ENCODE results near the gene DCK. TPM values are rescaled to one million over a fixed set of nuclear protein-coding genes. Genes with fewer than 3 reads are reported as not detected.
A peak's percentile ranks its signal among the peaks of the same experiment; 100 is the strongest.
"Not testable (repeated sequence)": the region's sequence is repeated elsewhere in the genome, so short reads cannot be mapped to it uniquely, and the experiment has no call there.

DCK gene
- total RNA-seq, 2 donors from 2014 or later = 19.9 to 20.6 TPM

- Mint-ChIP-seq H3K4me3 (no peak overlapping the region), H3K36me3 (no peaks in the 10 kb centered on the region), H3K4me1 (ENCODE audit: low read depth in 2 of 2) (no peaks in the 10 kb centered on the region), H3K27ac (no peak overlapping the region), H3K27me3 (no peaks in the 10 kb centered on the region), H3K9me3 (no peaks in the 10 kb centered on the region)
- ATAC-seq = no peak
- no peak for DNase-seq (ENCODE audit: low spot score)
Measured at GRCh38 chr4:70984589-70984988, 8.9 kb upstream of the DCK start.

GRCh38 chr4:70991596-70991995 is 1.9 kb upstream of the DCK start:
- Mint-ChIP-seq H3K36me3 (peaks cover 11% of the 10 kb centered on the region), H3K27ac (no peak overlapping the region), H3K4me3 (no peak overlapping the region), H3K4me1 (ENCODE audit: low read depth in 2 of 2) (peaks cover 30 to 31% of the 10 kb centered on the region in 2 donors), H3K9me3 (no peaks in the 10 kb centered on the region), H3K27me3 (no peaks in the 10 kb centered on the region)
- DNase-seq (ENCODE audit: low spot score) (no peak), ATAC-seq (no peak)

GRCh38 chr4:70992391-70992881 is 1.0 kb upstream of the DCK start:
- Mint-ChIP-seq H3K4me3 (peak overlapping the region; percentile 99), H3K4me1 (ENCODE audit: low read depth in 2 of 2) (peaks cover 38 to 39% of the 10 kb centered on the region in 2 donors), H3K36me3 (peaks cover 11% of the 10 kb centered on the region), H3K27ac (peak overlapping the region; percentile 76 to 94), H3K27me3 (no peaks in the 10 kb centered on the region), H3K9me3 (no peaks in the 10 kb centered on the region)
- ATAC-seq (no peak), DNase-seq (ENCODE audit: low spot score) (no peak)

- H3K36me3 Mint-ChIP-seq = peaks cover 11% of the 10 kb centered on the region
- no peak for DNase-seq (ENCODE audit: low spot score)
- peak overlapping the region; percentile 76 to 94 for H3K27ac Mint-ChIP-seq
- H3K4me3 Mint-ChIP-seq = peak overlapping the region; percentile 99
- H3K4me1 Mint-ChIP-seq (ENCODE audit: low read depth in 2 of 2) = peaks cover 41% of the 10 kb centered on the region in 2 donors
- H3K9me3 Mint-ChIP-seq = no peaks in the 10 kb centered on the region
- ATAC-seq = no peak
- H3K27me3 Mint-ChIP-seq = no peaks in the 10 kb centered on the region
Measured at GRCh38 chr4:70994069-70994366, 569 bp downstream of the DCK start.

- H3K4me1 Mint-ChIP-seq (ENCODE audit: low read depth in 2 of 2) = peaks cover 45 to 47% of the 10 kb centered on the region in 2 donors
- DNase-seq (ENCODE audit: low spot score) (no peak), ATAC-seq (no peak)
- H3K9me3 Mint-ChIP-seq = no peaks in the 10 kb centered on the region
- peak overlapping the region; percentile 76 to 94 for H3K27ac Mint-ChIP-seq
- peak overlapping the region; percentile 99 for H3K4me3 Mint-ChIP-seq
- H3K36me3 Mint-ChIP-seq = peaks cover 16% of the 10 kb centered on the region
- no peaks in the 10 kb centered on the region for H3K27me3 Mint-ChIP-seq
Measured at GRCh38 chr4:70994387-70995099, 1.1 kb downstream of the DCK start.

GRCh38 chr4:70996018-70996360 is 2.5 kb downstream of the DCK start:
- DNase-seq (ENCODE audit: low spot score) (no peak), ATAC-seq (no peak)
- H3K4me3 Mint-ChIP-seq = peak overlapping the region; percentile 99
- H3K27me3 Mint-ChIP-seq = no peaks in the 10 kb centered on the region
- H3K9me3 Mint-ChIP-seq = peaks cover 4% of the 10 kb centered on the region
- peaks cover 58 to 60% of the 10 kb centered on the region in 2 donors for H3K4me1 Mint-ChIP-seq (ENCODE audit: low read depth in 2 of 2)
- H3K27ac Mint-ChIP-seq = peak overlapping the region; percentile 76 to 94
- H3K36me3 Mint-ChIP-seq = peaks cover 30% of the 10 kb centered on the region

GRCh38 chr4:70997036-70997435 is 3.6 kb downstream of the DCK start:
- DNase-seq (ENCODE audit: low spot score) (no peak), ATAC-seq (no peak)
- Mint-ChIP-seq H3K9me3 (peaks cover 10% of the 10 kb centered on the region), H3K36me3 (peaks cover 40% of the 10 kb centered on the region), H3K4me3 (peak overlapping the region; percentile 99), H3K4me1 (ENCODE audit: low read depth in 2 of 2) (peaks cover 68 to 70% of the 10 kb centered on the region in 2 donors), H3K27ac (peak overlapping the region; percentile 76 to 94), H3K27me3 (no peaks in the 10 kb centered on the region)

- Mint-ChIP-seq H3K27me3 (no peaks in the 10 kb centered on the region), H3K36me3 (peaks cover 45% of the 10 kb centered on the region), H3K4me3 (peak overlapping the region; percentile 99), H3K9me3 (peaks cover 10% of the 10 kb centered on the region), H3K4me1 (ENCODE audit: low read depth in 2 of 2) (peaks cover 72 to 74% of the 10 kb centered on the region in 2 donors), H3K27ac (peak overlapping the region; percentile 76 to 94)
- no peak for ATAC-seq
- no peak for DNase-seq (ENCODE audit: low spot score)
Measured at GRCh38 chr4:70997546-70997945, 4.1 kb downstream of the DCK start.

GRCh38 chr4:70999639-71000038 is 6.2 kb downstream of the DCK start:
- not testable (repeated sequence) for ATAC-seq; DNase-seq (ENCODE audit: low spot score); H3K27ac Mint-ChIP-seq; H3K27me3 Mint-ChIP-seq; H3K4me3 Mint-ChIP-seq
- Mint-ChIP-seq H3K9me3 (peaks cover 10% of the 10 kb centered on the region), H3K36me3 (peaks cover 43% of the 10 kb centered on the region), H3K4me1 (ENCODE audit: low read depth in 2 of 2) (peaks cover 79 to 85% of the 10 kb centered on the region in 2 donors)

- not testable (repeated sequence) for DNase-seq (ENCODE audit: low spot score); H3K4me3 Mint-ChIP-seq; H3K27me3 Mint-ChIP-seq; ATAC-seq
- Mint-ChIP-seq H3K36me3 (peaks cover 38% of the 10 kb centered on the region), H3K27ac (peak overlapping the region in 1 of 2 donors; percentile 17), H3K9me3 (peaks cover 10% of the 10 kb centered on the region), H3K4me1 (ENCODE audit: low read depth in 2 of 2) (peaks cover 71 to 73% of the 10 kb centered on the region in 2 donors)
Measured at GRCh38 chr4:71001363-71001762, 7.9 kb downstream of the DCK start.

- peak overlapping the region; percentile 26 to 79 for H3K27ac Mint-ChIP-seq
- peak; percentile 31 to 55 for ATAC-seq
- H3K9me3 Mint-ChIP-seq = peaks cover 10% of the 10 kb centered on the region
Measured at GRCh38 chr4:71004281-71004851, 10.9 kb downstream of the DCK start.

GRCh38 chr4:71005025-71005424 is 11.6 kb downstream of the DCK start:
- Mint-ChIP-seq H3K27ac (peak overlapping the region; percentile 39 to 79), H3K9me3 (peaks cover 10% of the 10 kb centered on the region), H3K4me3 (peak overlapping the region; percentile 46), H3K4me1 (ENCODE audit: low read depth in 2 of 2) (peaks cover 69 to 71% of the 10 kb centered on the region in 2 donors), H3K36me3 (peaks cover 28% of the 10 kb centered on the region)
- not testable (repeated sequence) for DNase-seq (ENCODE audit: low spot score); H3K27me3 Mint-ChIP-seq; ATAC-seq

More at GRCh38 chr4:71004281-71004851, 10.9 kb downstream of the DCK start:
- H3K4me1 Mint-ChIP-seq (ENCODE audit: low read depth in 2 of 2) = peaks cover 69 to 71% of the 10 kb centered on the region in 2 donors
- no peaks in the 10 kb centered on the region for H3K27me3 Mint-ChIP-seq
- no peak for DNase-seq (ENCODE audit: low spot score)
- peak overlapping the region; percentile 46 for H3K4me3 Mint-ChIP-seq
- H3K36me3 Mint-ChIP-seq = peaks cover 35% of the 10 kb centered on the region

GRCh38 chr4:71006203-71006907 is 12.9 kb downstream of the DCK start:
- Mint-ChIP-seq H3K9me3 (peaks cover 7% of the 10 kb centered on the region), H3K27me3 (no peaks in the 10 kb centered on the region), H3K36me3 (peaks cover 16% of the 10 kb centered on the region), H3K4me3 (peak overlapping the region; percentile 80), H3K4me1 (ENCODE audit: low read depth in 2 of 2) (peaks cover 58 to 59% of the 10 kb centered on the region in 2 donors), H3K27ac (peak overlapping the region; percentile 79 to 96)
- DNase-seq (ENCODE audit: low spot score) (no peak), ATAC-seq (peak; percentile 70 to 82)

GRCh38 chr4:71008196-71008595 is 14.7 kb downstream of the DCK start:
- ATAC-seq (no peak), DNase-seq (ENCODE audit: low spot score) (no peak)
- H3K27ac Mint-ChIP-seq = peak overlapping the region; percentile 56 to 96
- peaks cover 6% of the 10 kb centered on the region for H3K36me3 Mint-ChIP-seq
- H3K4me1 Mint-ChIP-seq (ENCODE audit: low read depth in 2 of 2) = peaks cover 46% of the 10 kb centered on the region in 2 donors
- H3K27me3 Mint-ChIP-seq = no peaks in the 10 kb centered on the region
- no peak overlapping the region for H3K4me3 Mint-ChIP-seq
- H3K9me3 Mint-ChIP-seq = no peaks in the 10 kb centered on the region

Measured in natural killer cell treated with Interleukin-12 subunit alpha and Interleukin-12 subunit beta and Interleukin-15 and Interleukin-18, amount 100 ng/mL, for 72 hours (primary cell).